Measurements from ENCODE around the gene PPP1R12B. TPM values are rescaled to one million over a fixed set of nuclear protein-coding genes. Genes with fewer than 3 reads are reported as not detected.
"Not testable (repeated sequence)": the region's sequence is repeated elsewhere in the genome, so short reads cannot be mapped to it uniquely, and the experiment has no call there.

Gene PPP1R12B
- total RNA-seq, 1 donor from 2014 or later, result 18.5 TPM

DNA sequence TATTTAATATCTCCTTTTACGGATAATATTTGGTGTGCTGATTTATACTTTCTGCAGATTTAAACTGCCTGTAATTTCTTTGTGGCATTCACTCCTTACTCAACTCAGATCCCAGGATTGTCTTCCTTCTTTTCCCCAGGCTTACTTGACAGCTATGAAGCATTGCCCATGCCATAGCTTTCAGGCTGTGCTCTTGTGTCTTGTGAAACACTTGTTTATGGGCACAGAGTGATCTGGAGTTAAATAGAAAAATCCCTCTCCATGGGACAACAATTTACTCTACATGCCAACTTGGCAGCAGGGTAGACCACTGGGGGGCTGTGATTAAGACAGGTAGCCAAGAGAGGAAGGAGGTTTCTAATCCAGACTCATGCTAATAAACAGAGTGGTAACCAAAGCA is 57.4 kb downstream of the PPP1R12B start:
- Mint-ChIP-seq H3K27ac (ENCODE audit: unreplicated experiment) (no peak overlapping the region), H3K36me3 (ENCODE audit: low read depth) (no peaks in the 10 kb centered on the region), H3K27me3 (ENCODE audit: low read depth) (no peaks in the 10 kb centered on the region), H3K4me3 (no peak overlapping the region), H3K4me1 (no peaks in the 10 kb centered on the region), H3K9me3 (no peaks in the 10 kb centered on the region)
- TF ChIP-seq, protein P1, sequence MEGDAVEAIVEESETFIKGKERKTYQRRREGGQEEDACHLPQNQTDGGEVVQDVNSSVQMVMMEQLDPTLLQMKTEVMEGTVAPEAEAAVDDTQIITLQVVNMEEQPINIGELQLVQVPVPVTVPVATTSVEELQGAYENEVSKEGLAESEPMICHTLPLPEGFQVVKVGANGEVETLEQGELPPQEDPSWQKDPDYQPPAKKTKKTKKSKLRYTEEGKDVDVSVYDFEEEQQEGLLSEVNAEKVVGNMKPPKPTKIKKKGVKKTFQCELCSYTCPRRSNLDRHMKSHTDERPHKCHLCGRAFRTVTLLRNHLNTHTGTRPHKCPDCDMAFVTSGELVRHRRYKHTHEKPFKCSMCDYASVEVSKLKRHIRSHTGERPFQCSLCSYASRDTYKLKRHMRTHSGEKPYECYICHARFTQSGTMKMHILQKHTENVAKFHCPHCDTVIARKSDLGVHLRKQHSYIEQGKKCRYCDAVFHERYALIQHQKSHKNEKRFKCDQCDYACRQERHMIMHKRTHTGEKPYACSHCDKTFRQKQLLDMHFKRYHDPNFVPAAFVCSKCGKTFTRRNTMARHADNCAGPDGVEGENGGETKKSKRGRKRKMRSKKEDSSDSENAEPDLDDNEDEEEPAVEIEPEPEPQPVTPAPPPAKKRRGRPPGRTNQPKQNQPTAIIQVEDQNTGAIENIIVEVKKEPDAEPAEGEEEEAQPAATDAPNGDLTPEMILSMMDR (conservative IDR thresholded peaks at IDR 0.05), result no peak
- DNase-seq (ENCODE audit: low read depth, low spot score), result no peak

DNA sequence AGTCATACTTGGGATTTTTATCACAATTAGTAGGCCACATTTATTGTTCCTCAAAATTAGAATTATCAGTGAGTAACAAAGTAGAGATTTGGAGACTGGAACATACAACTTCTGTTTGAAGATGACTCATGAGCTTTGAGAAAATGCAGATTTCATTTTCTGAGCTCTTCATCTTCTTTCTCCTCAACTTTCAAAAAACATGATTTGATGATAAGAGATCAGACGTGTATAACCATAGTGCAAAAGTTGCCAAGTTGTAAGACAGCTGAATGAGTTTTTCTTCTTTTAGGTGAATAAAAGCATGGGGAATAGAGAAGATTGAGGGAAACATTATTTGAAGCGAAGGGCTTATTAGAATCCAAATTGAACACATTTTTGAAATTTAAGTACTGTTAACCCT is 58.4 kb downstream of the PPP1R12B start:
- H3K27ac Mint-ChIP-seq (ENCODE audit: unreplicated experiment), result not testable (repeated sequence)

DNA sequence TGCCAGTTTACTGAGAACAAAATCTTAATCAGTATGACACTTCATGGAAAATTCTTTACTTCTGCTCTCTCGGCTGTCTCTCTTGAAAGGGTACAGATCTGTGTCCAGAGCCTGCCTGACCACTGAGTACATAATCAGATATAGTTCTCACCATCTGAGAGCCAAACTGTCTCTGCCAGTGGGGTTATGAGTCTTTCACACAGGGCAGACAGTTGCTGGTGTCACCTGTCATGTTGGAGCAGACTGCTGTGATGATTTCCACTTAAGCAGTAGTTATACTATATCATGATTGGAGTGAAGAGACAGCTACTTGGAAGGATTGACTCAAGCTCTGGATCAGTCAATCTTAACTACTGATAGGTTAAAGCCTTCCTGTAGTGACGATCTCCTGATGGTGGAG is 58.9 kb downstream of the PPP1R12B start:
- not testable (repeated sequence) for H3K4me3 Mint-ChIP-seq; H3K27ac Mint-ChIP-seq (ENCODE audit: unreplicated experiment); H3K27me3 Mint-ChIP-seq (ENCODE audit: low read depth); DNase-seq (ENCODE audit: low read depth, low spot score); H3K36me3 Mint-ChIP-seq (ENCODE audit: low read depth); H3K4me1 Mint-ChIP-seq; H3K9me3 Mint-ChIP-seq

More for the DNA sequence above, 58.4 kb downstream of the PPP1R12B start:
- not testable (repeated sequence) for H3K27me3 Mint-ChIP-seq (ENCODE audit: low read depth); H3K4me1 Mint-ChIP-seq; DNase-seq (ENCODE audit: low read depth, low spot score); H3K9me3 Mint-ChIP-seq; H3K36me3 Mint-ChIP-seq (ENCODE audit: low read depth); H3K4me3 Mint-ChIP-seq

DNA sequence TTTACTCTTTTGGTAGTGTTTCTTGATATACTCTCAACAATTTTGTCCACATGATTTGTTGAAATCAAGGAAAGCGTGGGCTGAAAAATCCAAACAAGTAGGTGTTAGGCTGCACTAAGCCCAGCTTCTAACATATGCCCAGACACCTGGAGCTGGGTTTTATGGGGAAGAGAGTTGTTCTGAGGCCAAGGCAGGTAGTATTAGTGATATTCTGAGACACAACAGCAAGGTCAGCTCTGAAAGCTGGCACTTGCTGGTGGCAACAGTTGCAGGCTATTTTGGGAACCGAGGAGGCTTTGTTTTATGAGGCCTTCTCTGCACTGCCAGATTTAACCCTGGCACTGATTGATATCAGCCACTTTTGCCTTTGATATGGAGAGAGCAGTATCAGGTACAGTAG is 61.8 kb downstream of the PPP1R12B start:
- not testable (repeated sequence) for H3K4me3 Mint-ChIP-seq; H3K27me3 Mint-ChIP-seq (ENCODE audit: low read depth); H3K9me3 Mint-ChIP-seq; H3K4me1 Mint-ChIP-seq; H3K36me3 Mint-ChIP-seq (ENCODE audit: low read depth); DNase-seq (ENCODE audit: low read depth, low spot score); H3K27ac Mint-ChIP-seq (ENCODE audit: unreplicated experiment)

DNA sequence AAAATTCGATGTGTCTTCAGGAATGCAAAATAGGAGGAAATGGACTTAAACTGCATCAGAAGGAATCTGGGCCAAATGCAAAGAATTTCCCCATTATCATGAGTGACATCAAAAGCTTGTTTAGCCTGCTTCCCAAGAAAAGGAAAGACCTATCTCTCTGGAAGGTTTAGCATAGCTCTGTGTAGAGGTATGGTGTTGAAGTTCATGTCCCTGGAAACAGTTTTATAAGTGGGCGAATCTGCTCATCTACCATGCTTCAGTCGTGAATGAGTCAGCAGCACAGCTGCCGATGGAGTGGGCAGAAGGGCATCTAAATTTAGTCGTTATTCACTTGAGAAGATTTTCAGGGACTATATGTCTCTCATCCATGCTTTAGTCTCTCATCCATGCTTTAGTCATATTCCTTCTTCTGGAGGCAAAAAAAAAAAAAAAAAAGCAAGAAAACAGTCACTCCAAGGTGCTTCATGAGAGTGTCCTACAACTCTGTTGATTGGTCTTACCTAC is 62.4 kb downstream of the PPP1R12B start:
- not testable (repeated sequence) for H3K36me3 Mint-ChIP-seq (ENCODE audit: low read depth); H3K27me3 Mint-ChIP-seq (ENCODE audit: low read depth); H3K9me3 Mint-ChIP-seq; H3K4me3 Mint-ChIP-seq; H3K27ac Mint-ChIP-seq (ENCODE audit: unreplicated experiment); DNase-seq (ENCODE audit: low read depth, low spot score); H3K4me1 Mint-ChIP-seq

DNA sequence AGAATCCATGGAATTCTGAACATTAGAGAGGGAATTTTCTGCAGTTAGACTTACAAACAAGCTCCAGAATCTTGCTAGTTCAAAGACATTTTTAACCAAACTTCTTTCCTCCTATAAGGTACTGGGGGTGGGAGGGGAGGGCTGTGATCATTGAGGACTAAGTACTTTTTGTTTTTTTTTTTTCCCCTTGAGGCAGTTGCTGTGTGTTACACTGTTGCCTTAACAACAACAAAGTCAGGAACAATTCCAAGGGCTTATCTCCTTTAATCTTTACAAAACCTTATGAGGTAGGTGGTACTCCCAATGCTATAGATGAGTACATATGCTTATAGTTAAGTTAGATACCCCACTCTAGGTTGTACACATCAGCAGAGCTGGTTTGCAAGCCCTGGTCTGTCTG is 62.9 kb downstream of the PPP1R12B start:
- Mint-ChIP-seq H3K9me3 (no peaks in the 10 kb centered on the region), H3K4me3 (no peak overlapping the region), H3K27ac (ENCODE audit: unreplicated experiment) (no peak overlapping the region), H3K27me3 (ENCODE audit: low read depth) (no peaks in the 10 kb centered on the region), H3K4me1 (peaks cover under 1% of the 10 kb centered on the region), H3K36me3 (ENCODE audit: low read depth) (no peaks in the 10 kb centered on the region)
- TF ChIP-seq, protein P1 (conservative IDR thresholded peaks at IDR 0.05), result no peak
- DNase-seq (ENCODE audit: low read depth, low spot score), result no peak

DNA sequence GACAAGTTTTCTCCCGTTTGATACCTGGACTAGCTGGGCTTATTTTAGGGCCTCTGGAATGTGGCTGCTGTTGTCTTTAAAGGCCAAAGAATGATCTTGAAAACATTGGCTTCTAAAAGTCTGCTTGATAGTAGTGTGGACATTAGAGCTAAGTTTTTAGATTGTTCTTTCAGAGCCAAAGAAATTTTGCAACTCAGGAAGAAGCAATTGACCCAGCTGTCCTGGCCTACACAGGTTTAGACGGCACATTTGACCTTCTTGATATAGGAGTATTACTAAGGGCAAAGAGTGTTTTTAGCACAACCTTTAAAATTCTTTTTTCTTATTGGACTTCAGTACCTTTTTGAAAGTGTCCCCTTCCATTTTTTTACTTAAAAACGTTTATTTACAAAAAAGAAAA is 63.9 kb downstream of the PPP1R12B start:
- DNase-seq (ENCODE audit: low read depth, low spot score); H3K27me3 Mint-ChIP-seq (ENCODE audit: low read depth); H3K36me3 Mint-ChIP-seq (ENCODE audit: low read depth); H3K4me1 Mint-ChIP-seq; H3K4me3 Mint-ChIP-seq; H3K27ac Mint-ChIP-seq (ENCODE audit: unreplicated experiment); H3K9me3 Mint-ChIP-seq: not testable (repeated sequence)

DNA sequence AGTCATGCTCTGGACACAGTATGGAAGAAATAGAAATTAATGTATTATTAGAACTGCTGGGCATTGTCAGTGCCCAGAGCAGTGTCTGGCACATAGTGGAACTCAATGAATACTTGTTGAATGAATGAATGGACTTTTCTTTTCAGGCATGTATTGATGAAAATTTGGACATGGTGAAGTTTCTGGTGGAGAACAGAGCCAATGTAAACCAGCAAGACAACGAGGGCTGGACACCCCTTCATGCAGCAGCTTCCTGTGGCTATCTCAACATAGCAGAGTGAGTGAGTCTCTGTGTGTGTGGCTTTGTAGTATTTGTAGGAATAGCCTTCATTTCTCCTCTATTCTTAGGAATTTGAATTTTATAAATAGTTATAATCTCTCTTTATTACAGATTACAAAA is 68.1 kb downstream of the PPP1R12B start:
- TF ChIP-seq, protein P1 (conservative IDR thresholded peaks at IDR 0.05), result no peak
- peaks cover 4% of the 10 kb centered on the region for H3K36me3 Mint-ChIP-seq (ENCODE audit: low read depth)
- no peak for DNase-seq (ENCODE audit: low read depth, low spot score)
- H3K4me1 Mint-ChIP-seq, result peaks cover 25% of the 10 kb centered on the region
- H3K4me3 Mint-ChIP-seq, result no peak overlapping the region
- H3K27me3 Mint-ChIP-seq (ENCODE audit: low read depth), result no peaks in the 10 kb centered on the region
- no peaks in the 10 kb centered on the region for H3K9me3 Mint-ChIP-seq
- H3K27ac Mint-ChIP-seq (ENCODE audit: unreplicated experiment), result no peak overlapping the region

DNA sequence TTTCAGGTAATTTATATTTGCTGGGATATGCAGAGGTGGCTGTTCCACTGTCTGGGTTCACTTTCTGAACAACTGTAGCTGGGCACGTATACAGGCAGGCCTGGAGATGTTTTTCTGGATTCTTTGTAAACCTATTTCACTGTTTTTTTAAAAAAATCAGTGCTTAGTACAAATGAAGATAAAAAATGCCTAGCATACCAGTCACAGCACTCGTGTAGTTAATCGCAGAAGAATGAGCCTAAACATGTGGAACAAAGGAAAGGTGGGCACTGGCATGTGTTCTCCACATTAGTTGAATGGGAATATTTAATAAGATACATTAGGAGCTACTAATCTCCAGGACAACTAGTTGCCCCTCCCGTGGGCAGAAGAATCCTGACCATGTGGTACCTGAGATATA is 68.6 kb downstream of the PPP1R12B start:
- H3K9me3 Mint-ChIP-seq; H3K27ac Mint-ChIP-seq (ENCODE audit: unreplicated experiment); DNase-seq (ENCODE audit: low read depth, low spot score); H3K27me3 Mint-ChIP-seq (ENCODE audit: low read depth); H3K4me3 Mint-ChIP-seq; H3K36me3 Mint-ChIP-seq (ENCODE audit: low read depth): not testable (repeated sequence)
- peaks cover 25% of the 10 kb centered on the region for H3K4me1 Mint-ChIP-seq

DNA sequence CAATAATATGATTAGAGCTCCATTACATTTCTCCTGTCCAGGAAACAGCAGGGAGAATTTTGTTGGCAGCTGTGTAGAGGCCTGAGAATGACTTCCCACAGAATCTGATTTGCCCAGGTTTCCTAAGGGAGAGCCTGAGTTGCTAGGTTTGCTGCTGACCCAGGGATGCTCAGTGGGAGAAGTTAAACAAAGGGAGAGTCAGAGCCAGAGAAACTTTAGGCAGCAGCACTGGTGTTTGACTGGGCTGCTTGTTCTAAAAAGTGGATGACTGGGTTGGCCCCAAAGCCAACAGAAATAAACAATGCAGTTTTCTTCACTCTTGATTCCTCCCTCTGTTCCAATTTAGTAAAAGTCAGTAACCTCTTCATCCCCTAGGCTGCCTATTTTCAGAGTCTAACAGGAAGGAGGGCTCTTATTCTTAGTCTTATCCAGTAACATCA is 69.3 kb downstream of the PPP1R12B start:
- not testable (repeated sequence) for H3K9me3 Mint-ChIP-seq; H3K27me3 Mint-ChIP-seq (ENCODE audit: low read depth); DNase-seq (ENCODE audit: low read depth, low spot score); H3K36me3 Mint-ChIP-seq (ENCODE audit: low read depth); H3K27ac Mint-ChIP-seq (ENCODE audit: unreplicated experiment); H3K4me3 Mint-ChIP-seq
- H3K4me1 Mint-ChIP-seq, result peaks cover 25% of the 10 kb centered on the region

DNA sequence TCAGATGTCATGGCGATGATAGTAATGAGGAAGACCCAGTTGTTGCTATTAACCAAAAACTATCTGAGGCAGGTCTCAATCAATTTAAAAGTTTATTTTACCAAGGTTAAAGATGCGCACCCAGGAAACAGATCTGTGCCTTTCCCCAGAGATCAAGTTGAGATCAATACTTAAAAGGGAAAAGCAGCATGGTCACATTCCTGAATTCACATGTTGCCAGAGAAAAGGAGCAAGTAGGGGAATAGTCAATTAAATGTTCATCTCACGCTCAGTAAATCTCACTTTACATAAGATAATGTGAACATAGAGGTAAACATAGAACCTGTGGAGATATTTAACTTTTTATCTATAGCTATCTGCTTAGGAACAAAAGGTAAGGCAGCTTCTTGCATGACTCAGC is 71.2 kb downstream of the PPP1R12B start:
- H3K36me3 Mint-ChIP-seq (ENCODE audit: low read depth); H3K27ac Mint-ChIP-seq (ENCODE audit: unreplicated experiment); H3K4me3 Mint-ChIP-seq; H3K27me3 Mint-ChIP-seq (ENCODE audit: low read depth); DNase-seq (ENCODE audit: low read depth, low spot score); H3K9me3 Mint-ChIP-seq: not testable (repeated sequence)
- H3K4me1 Mint-ChIP-seq, result peaks cover 25% of the 10 kb centered on the region
